Bronchial epithelial cell (primary cell): ENCODE measurements around the gene GPR153. TPM values are rescaled to one million over a fixed set of nuclear protein-coding genes. Genes with fewer than 3 reads are reported as not detected.
"Not testable (repeated sequence)": the region's sequence is repeated elsewhere in the genome, so short reads cannot be mapped to it uniquely, and the experiment has no call there.

Source experiments
- DNase-seq: peaks from one replicate; pipeline ENCODE4 v3.0.0-alpha.2; 2010; ENCODE audit warnings: low read depth
- FAIRE-seq: peaks from 2 replicates; lab custom pipeline; 2011; peaks lifted over from hg19 to GRCh38; lab: Jason Lieb, UNC
- H3K27me3 ChIP-seq: 2 replicates; pipeline ENCODE4 v1.5.1; 2011; ENCODE audit warnings: low read length; ENCODE audit not compliant: control insufficient read depth, insufficient read depth
- H3K36me3 ChIP-seq: 2 replicates; pipeline ENCODE4 v1.5.1; 2011; ENCODE audit warnings: low read length; ENCODE audit not compliant: control insufficient read depth, insufficient read depth
- H3K4me3 ChIP-seq: 2 replicates; pipeline ENCODE4 v1.5.1; 2011; ENCODE audit warnings: mild to moderate bottlenecking, low read depth, low read length, control low read depth
- CTCF ChIP-seq: IDR thresholded peaks from 2 replicates; pipeline ENCODE4 v1.5.1; 2011; ENCODE audit warnings: mild to moderate bottlenecking, moderate library complexity, low read length, control low read depth, inconsistent platforms; ENCODE audit not compliant: insufficient read depth, severe bottlenecking
- total RNA-seq: library from RNA; depleted of rRNA; stranded (reverse); fragments of >200 nt; gene quantifications from 2 replicates; pipeline ENCODE4 v1.2.1, GENCODE V29; 2014

The GPR153 gene
- total RNA-seq = 16.5 and 44.2 TPM in 2 replicates

- TF ChIP-seq CTCF = no peak
- DNase-seq (no peak), FAIRE-seq (no peak)
- H3K36me3 ChIP-seq = peaks cover 7% of the 10 kb centered on the region
- H3K4me3 ChIP-seq = peak within 1 kb of the TSS; percentile 72
- H3K27me3 ChIP-seq = no peaks in the 10 kb centered on the region
Measured at GRCh38 chr1:6260961-6261614, at the start of gene GPR153. Gene GPR153 (minus strand): TSS chr1:6261098. CDS start chr1:6254905, 6,193 bp downstream.

- FAIRE-seq (peak; percentile 7), DNase-seq (no peak)
- no peaks in the 10 kb centered on the region for H3K27me3 ChIP-seq
Measured at GRCh38 chr1:6310116-6310848, 49.4 kb upstream of the GPR153 start.

GRCh38 chr1:6309564-6309963 is 48.7 kb upstream of the GPR153 start:
- FAIRE-seq (no peak), DNase-seq (no peak)
- H3K4me3 ChIP-seq = no peak overlapping the region
- H3K36me3 ChIP-seq = peaks cover 8% of the 10 kb centered on the region
- TF ChIP-seq CTCF = no peak
- H3K27me3 ChIP-seq = no peaks in the 10 kb centered on the region

More at GRCh38 chr1:6310116-6310848, 49.4 kb upstream of the GPR153 start:
- peaks cover 12% of the 10 kb centered on the region for H3K36me3 ChIP-seq
- TF ChIP-seq CTCF = no peak
- H3K4me3 ChIP-seq = no peak overlapping the region

- FAIRE-seq (no peak), DNase-seq (no peak)
- H3K4me3 ChIP-seq = no peak overlapping the region
- peaks cover 5% of the 10 kb centered on the region for H3K36me3 ChIP-seq
- no peaks in the 10 kb centered on the region for H3K27me3 ChIP-seq
- no peak for TF ChIP-seq CTCF
Measured at GRCh38 chr1:6308449-6308848, 47.6 kb upstream of the GPR153 start.

GRCh38 chr1:6307682-6308081 is 46.8 kb upstream of the GPR153 start:
- FAIRE-seq = peak; percentile 60
- DNase-seq, H3K27me3 ChIP-seq, H3K36me3 ChIP-seq, H3K4me3 ChIP-seq: not testable (repeated sequence)

GRCh38 chr1:6307099-6307498 is 46.2 kb upstream of the GPR153 start:
- Histone ChIP-seq H3K27me3 (no peaks in the 10 kb centered on the region), H3K4me3 (no peak overlapping the region), H3K36me3 (peaks cover 4% of the 10 kb centered on the region)
- no peak for FAIRE-seq
- no peak for TF ChIP-seq CTCF
- DNase-seq = no peak
